COLO668 (cell line): ENCODE results near the gene PRKCA.

Experiments used
- DNase-seq: peaks from one replicate; lab custom pipeline; 2025; ENCODE audit not compliant: unreplicated experiment; lab: John Stamatoyannopoulos, UW

The PRKCA gene

GRCh38 chr17:66430846-66431795 lies 128.7 kb downstream of the PRKCA start:
- DNase-seq: no peak

DNA sequence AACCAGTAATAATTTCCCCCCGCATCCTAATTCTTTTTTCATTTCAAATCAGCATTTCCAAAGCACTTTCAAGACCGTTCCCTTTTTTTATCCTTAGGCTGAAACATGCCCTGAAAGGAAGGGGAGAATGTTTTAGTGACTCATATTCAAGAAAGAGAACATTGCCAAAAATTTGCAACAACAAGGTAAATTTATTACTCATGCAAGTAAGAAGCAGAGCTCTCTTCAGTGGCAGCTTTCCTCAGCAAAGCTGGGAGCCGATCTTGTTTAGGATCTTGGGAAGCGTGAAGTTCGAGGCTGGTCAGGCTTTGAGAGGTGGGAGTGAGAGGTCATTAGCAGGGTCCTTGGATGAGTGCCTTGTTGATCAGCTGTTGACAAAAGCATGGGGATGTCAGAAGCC lies 129.5 kb downstream of the PRKCA start:
- DNase-seq: no peak

- DNase-seq: no peak
Measured at GRCh38 chr17:66432411-66432957, 130.1 kb downstream of the PRKCA start.

GRCh38 chr17:66432996-66433551 lies 130.7 kb downstream of the PRKCA start:
- no peak for DNase-seq

- no peak for DNase-seq
Measured at GRCh38 chr17:66435182-66435581, 132.8 kb downstream of the PRKCA start.

DNA sequence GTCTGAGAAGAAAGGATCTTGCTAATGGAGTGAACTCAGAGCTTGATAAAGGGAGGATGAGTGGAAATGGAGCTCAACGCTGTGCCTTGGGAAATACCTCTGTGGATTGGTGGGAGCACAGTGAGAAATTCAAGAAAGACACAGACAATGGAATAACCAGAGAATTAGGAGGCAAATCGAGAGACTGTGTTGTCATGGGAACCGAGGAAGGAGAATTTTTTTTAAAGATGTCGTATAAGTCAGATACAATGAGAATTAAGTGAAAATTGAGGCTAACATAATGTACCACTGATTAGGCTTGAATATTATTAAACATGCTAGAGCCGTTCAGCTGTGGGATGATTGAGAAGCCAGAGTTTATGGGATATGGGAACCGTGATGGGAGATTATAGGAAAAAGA lies 134.2 kb downstream of the PRKCA start:
- DNase-seq: no peak

GRCh38 chr17:66437476-66438026 lies 135.1 kb downstream of the PRKCA start:
- DNase-seq: no peak

DNA sequence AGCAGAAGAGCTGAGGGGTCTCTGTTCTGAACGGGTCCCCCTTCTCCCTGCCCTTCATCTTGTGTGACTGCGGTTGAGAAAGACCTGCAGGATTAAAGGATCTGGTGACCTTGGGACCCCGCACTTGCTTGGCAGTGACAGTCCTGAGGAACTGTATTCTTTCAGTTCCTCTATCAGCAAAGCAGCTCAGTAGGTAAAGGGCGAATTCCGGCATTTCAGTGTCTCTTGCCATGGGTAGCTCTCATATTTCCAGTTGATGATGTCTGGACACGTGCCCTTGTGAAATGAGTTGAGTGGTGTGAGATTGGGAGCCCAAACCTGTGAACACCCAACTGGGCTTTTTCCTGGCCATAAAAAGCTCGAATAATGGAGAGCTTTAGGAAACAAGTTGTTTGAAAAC lies 135.7 kb downstream of the PRKCA start:
- DNase-seq: no peak

DNA sequence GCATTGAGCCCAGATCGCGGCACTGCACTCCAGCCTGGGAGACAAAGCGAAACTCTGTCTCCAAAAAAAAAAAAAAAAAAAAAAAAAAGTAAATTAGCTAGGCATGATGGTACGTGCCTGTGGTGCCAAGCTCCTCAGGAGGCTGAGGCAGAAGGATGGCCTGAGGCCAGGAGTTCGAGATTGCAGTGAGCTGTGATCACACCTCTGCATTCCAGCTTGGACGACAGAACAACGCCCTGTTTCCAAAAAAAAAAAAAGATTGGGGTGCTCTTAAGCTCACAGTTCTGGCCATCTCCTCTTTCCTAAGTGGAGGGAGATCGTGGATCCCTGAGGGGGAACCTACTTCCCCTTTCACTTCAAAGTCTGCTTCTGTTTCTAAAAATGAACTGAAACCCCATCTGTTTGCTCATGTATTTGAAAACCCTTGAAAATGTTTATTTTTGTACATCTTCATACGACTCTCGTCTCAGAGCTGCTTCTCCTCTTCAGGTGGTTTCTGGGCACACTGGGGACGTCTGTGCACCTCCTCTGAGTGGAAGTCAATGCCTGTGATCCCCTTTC lies 138.8 kb downstream of the PRKCA start:
- no peak for DNase-seq

DNA sequence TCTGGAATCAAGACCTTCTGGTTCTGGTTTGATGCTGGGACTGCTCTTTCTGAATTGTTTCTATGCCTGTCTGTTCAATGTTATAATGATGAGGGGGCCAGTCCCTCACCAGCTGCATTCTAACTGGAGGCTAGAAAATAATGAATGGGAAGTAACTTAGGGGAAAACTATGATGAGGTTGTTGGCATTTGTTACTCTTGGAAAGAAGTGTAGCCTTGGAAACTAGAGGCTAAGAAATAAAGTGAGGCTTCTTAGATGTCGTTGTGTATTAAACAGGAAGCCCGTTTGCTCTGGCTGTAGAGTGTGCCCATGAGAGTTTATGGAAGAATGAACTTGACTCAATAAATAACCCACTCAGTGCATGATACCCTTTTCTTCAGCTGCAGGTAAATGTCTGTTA lies 140.8 kb downstream of the PRKCA start:
- no peak for DNase-seq

GRCh38 chr17:66443606-66444005 lies 141.2 kb downstream of the PRKCA start:
- no peak for DNase-seq

DNA sequence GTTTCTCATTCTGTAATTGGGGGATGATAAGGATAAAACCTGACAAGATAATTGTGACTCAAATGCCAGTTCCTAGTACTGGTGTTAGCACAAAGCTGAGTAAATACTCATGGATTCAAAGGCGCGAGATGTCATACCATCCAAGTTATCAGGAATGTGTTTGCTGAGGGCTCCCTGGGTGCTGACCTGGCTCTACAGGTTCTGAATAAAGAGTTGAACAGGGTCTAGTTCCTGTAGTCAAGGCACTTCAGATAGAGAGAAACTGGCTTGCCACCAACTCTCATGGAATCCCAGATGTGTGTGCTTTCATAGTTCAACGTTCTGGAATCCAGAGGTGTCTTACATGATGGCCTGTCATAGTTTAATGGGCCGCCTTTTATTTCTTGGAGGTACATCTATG lies 141.6 kb downstream of the PRKCA start:
- no peak for DNase-seq

DNA sequence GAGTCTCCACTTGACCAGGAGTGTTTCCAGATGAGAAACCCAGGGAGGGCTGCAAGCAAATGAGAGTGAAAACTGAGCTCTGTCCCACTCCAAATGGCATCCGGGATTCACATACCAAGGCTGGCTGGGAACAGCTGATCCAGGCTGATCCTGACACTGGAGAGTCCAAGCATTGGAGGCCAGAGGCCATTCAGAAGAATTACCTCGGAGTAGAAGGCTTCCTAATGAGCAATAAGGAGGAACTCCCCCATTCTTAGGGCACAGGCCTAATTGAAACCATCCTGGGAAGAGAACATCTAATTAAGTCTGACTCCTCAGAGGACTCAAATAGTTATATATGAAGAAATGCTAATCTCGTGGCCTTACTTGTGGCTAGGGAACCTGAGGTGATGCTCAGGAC lies 142.8 kb downstream of the PRKCA start:
- no peak for DNase-seq

GRCh38 chr17:66446419-66446818 lies 144.0 kb downstream of the PRKCA start:
- DNase-seq: no peak

- no peak for DNase-seq
Measured at GRCh38 chr17:66447159-66447558, 144.7 kb downstream of the PRKCA start.

DNA sequence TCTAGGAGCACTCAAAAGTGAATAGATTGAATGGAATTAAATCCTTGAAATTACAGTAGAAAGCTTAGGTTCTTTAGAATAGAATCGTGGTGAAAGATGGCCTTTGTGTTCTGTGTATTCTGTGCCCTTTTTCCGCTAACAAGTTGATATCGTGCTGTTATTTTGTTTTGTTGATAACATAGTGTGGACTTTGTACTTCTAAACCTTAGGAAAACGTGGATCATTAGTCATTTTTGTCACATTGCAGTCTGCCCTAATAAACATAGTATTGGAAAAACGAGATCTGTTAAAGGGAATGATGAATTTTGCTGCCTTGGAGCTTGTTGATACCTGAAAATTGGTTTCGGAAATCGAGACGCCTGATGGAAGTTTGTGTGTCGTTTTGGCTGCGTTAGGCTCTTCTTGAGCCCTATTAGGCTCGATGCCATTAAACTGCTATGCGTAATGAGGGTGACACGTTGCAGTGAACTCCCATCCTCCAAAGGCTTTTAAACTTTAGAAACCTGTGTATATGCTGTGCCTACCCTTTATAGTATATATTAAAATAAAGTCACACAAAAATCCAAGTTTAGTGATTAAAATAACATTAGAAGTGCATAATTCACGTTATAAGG lies 145.7 kb downstream of the PRKCA start:
- DNase-seq: no peak

- DNase-seq: no peak
Measured at GRCh38 chr17:66449418-66449977, 147.1 kb downstream of the PRKCA start.

GRCh38 chr17:66450008-66450851 lies 147.8 kb downstream of the PRKCA start:
- no peak for DNase-seq

GRCh38 chr17:66450852-66451158 lies 148.4 kb downstream of the PRKCA start:
- no peak for DNase-seq
